ENCODE measurements around the gene PISD. TPM values are rescaled to one million over a fixed set of nuclear protein-coding genes. Genes with fewer than 3 reads are reported as not detected.

The PISD gene
- total and polyA plus RNA-seq, 9 donors, result 12.0 to 60.2 (median 33.5) TPM

- no peak for TF ChIP-seq CTCF (IDR thresholded peaks at IDR 0.05)
- no peak for TF ChIP-seq EP300 (IDR thresholded peaks at IDR 0.05)
- TF ChIP-seq POLR2A (IDR thresholded peaks at IDR 0.05), result no peak
- Histone ChIP-seq H3K36me3 (no peaks in the 10 kb centered on the region), H3K27me3 (no peaks in the 10 kb centered on the region), H3K27ac (no peak overlapping the region), H3K4me1 (ENCODE audit: insufficient read depth) (peaks cover 14% of the 10 kb centered on the region), H3K4me3 (no peak overlapping the region), H3K9me3 (no peaks in the 10 kb centered on the region)
- 55 to 69% (median 65%) methylated on average over 6 of the region's 6 CpGs for WGBS, 3 donors
- intact Hi-C loops (cut with DNase I), result no loop called here
- peak in 1 of 5 donors; percentile 21 for DNase-seq
These were observed 51.4 kb downstream of the PISD start for GRCh38 chr22:31610611-31611010.

GRCh38 chr22:31609716-31610115, 52.3 kb downstream of the PISD start:
- peaks cover 11% of the 10 kb centered on the region for H3K4me1 ChIP-seq (ENCODE audit: insufficient read depth)
- intact Hi-C loops (cut with DNase I), result no loop called here
- no peaks in the 10 kb centered on the region for H3K27me3 ChIP-seq
- TF ChIP-seq POLR2A (IDR thresholded peaks at IDR 0.05), result no peak
- TF ChIP-seq EP300 (IDR thresholded peaks at IDR 0.05), result no peak
- TF ChIP-seq CTCF (IDR thresholded peaks at IDR 0.05), result no peak
- no peak for DNase-seq
- H3K27ac ChIP-seq, result no peak overlapping the region
- no peaks in the 10 kb centered on the region for H3K36me3 ChIP-seq
- no peak overlapping the region for H3K4me3 ChIP-seq
- H3K9me3 ChIP-seq, result no peaks in the 10 kb centered on the region
- 94 to 96% (median 94%) methylated on average over 10 of the region's 10 CpGs for WGBS, 3 donors

- Histone ChIP-seq H3K27me3 (no peaks in the 10 kb centered on the region), H3K4me3 (no peak overlapping the region), H3K4me1 (ENCODE audit: insufficient read depth) (peaks cover 11% of the 10 kb centered on the region), H3K27ac (no peak overlapping the region), H3K9me3 (no peaks in the 10 kb centered on the region), H3K36me3 (no peaks in the 10 kb centered on the region)
- DNase-seq, result no peak
- TF ChIP-seq CTCF (IDR thresholded peaks at IDR 0.05) (no peak), EP300 (IDR thresholded peaks at IDR 0.05) (no peak), POLR2A (IDR thresholded peaks at IDR 0.05) (no peak)
- intact Hi-C loops (cut with DNase I), result no loop called here
- 91 to 94% (median 92%) methylated on average over 7 of the region's 7 CpGs for WGBS, 3 donors
These were observed 54.3 kb downstream of the PISD start for GRCh38 chr22:31607696-31608095.

DNA sequence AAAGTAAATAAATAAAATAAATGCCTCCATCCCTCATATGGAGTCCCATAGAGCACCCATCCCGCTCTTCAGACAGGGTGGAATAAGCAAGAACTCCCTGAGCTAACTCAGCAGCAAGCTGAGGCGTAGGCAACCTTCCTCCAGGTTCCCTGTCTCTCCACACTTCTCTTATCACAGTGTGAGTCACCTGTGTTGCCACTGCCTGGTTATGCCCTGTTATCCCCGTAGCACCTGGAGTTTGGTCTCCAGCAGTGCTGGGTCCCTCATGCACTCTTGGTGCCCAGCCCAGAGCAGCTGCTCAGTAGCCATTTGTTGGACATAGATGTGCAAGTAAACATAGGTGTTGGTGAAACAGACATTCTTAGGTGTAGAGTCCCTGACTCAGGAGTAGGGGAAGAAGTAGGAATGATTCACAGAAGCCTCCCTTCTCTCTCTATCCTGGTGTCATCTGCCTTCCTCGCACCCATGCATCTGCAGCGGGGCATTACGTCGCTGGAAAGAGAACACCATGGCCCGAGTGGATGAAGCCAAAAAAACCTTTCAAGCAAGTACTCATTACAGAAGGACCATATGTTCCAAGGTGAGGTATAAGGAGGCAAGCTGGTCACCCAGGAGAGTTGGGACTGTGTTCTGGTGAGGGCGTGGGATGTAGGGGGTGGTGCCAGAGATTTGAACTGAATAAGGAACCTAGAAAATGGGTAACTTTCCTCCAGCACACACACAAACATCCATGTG, 56.0 kb downstream of the PISD start:
- DNase-seq, result no peak
- no peaks in the 10 kb centered on the region for H3K27me3 ChIP-seq
- no peaks in the 10 kb centered on the region for H3K9me3 ChIP-seq
- no peaks in the 10 kb centered on the region for H3K36me3 ChIP-seq
- WGBS, 3 donors, result 91 to 95% (median 93%) methylated on average over 9 of the region's 9 CpGs
- peaks cover 7% of the 10 kb centered on the region for H3K4me1 ChIP-seq (ENCODE audit: insufficient read depth)
- no peak overlapping the region for H3K27ac ChIP-seq
- intact Hi-C loops (cut with DNase I), result no loop called here
- H3K4me3 ChIP-seq, result no peak overlapping the region
- no peak for TF ChIP-seq CTCF (IDR thresholded peaks at IDR 0.05)
- TF ChIP-seq POLR2A (IDR thresholded peaks at IDR 0.05), result no peak
- TF ChIP-seq EP300 (IDR thresholded peaks at IDR 0.05), result no peak
